ACC112 (cell line): ENCODE measurements around the gene UBE2O.

Source experiments
- H2AFZ ChIP-seq: fragments of 200-600 bp; sonication (generic); one replicate; pipeline ENCODE4 v1.6.0; 2017; ENCODE audit warnings: antibody characterized with exemption, low read length; ENCODE audit not compliant: unreplicated experiment
- H3K27ac ChIP-seq: fragments of 200-600 bp; sonication (generic); 2 replicates; pipeline ENCODE4 v1.5.1; 2014; ENCODE audit warnings: low read depth, mild to moderate bottlenecking, antibody characterized with exemption, low read length, moderate library complexity
- H3K27me3 ChIP-seq: fragments of 200-600 bp; sonication (generic); 2 replicates; pipeline ENCODE4 v1.6.1; 2014; ENCODE audit warnings: mild to moderate bottlenecking, antibody characterized with exemption, low read length, moderate library complexity, mixed read lengths; ENCODE audit not compliant: insufficient read depth
- H3K36me3 ChIP-seq: fragments of 200-600 bp; sonication (generic); 2 replicates; pipeline ENCODE4 v1.6.1; 2016; ENCODE audit warnings: mild to moderate bottlenecking, antibody characterized with exemption, low read length, moderate library complexity, mixed read lengths; ENCODE audit not compliant: insufficient read depth
- H3K4me1 ChIP-seq: fragments of 200-600 bp; sonication (generic); one replicate; pipeline ENCODE4 v1.6.1; 2016; ENCODE audit warnings: low read length, mixed read lengths; ENCODE audit not compliant: insufficient read depth, unreplicated experiment, control insufficient read depth
- H3K4me3 ChIP-seq: fragments of 200-600 bp; sonication (generic); 2 replicates; pipeline ENCODE4 v1.5.1; 2014; ENCODE audit warnings: mild to moderate bottlenecking, low read depth, low read length
- H3K79me2 ChIP-seq: fragments of 200-600 bp; sonication (generic); one replicate; pipeline ENCODE4 v1.6.0; 2016; ENCODE audit warnings: low read length; ENCODE audit not compliant: control insufficient read depth, unreplicated experiment, insufficient read depth

The UBE2O gene

GRCh38 chr17:76411247-76411646 is 41.7 kb downstream of the UBE2O start:
- Histone ChIP-seq H3K4me1 (peaks cover 1% of the 10 kb centered on the region), H3K4me3 (no peak overlapping the region), H3K27me3 (no peaks in the 10 kb centered on the region), H3K36me3 (no peaks in the 10 kb centered on the region), H3K27ac (no peak overlapping the region), H2AFZ (no peak overlapping the region), H3K79me2 (peaks cover 24% of the 10 kb centered on the region)

- Histone ChIP-seq H3K4me3 (no peak overlapping the region), H3K27me3 (no peaks in the 10 kb centered on the region), H3K27ac (no peak overlapping the region), H3K36me3 (no peaks in the 10 kb centered on the region), H3K4me1 (peaks cover 7% of the 10 kb centered on the region), H2AFZ (no peak overlapping the region), H3K79me2 (peaks cover 31% of the 10 kb centered on the region)
Measured at GRCh38 chr17:76410328-76410965, 42.5 kb downstream of the UBE2O start.

GRCh38 chr17:76408037-76408849 is 44.7 kb downstream of the UBE2O start:
- Histone ChIP-seq H3K36me3 (peaks cover 7% of the 10 kb centered on the region; the same call in 1 of the 2 replicates), H3K4me1 (peaks cover 7% of the 10 kb centered on the region)

GRCh38 chr17:76407509-76407908 is 45.4 kb downstream of the UBE2O start:
- H3K27ac ChIP-seq: no peak overlapping the region
- peaks cover 7% of the 10 kb centered on the region for H3K4me1 ChIP-seq
- peaks cover 19% of the 10 kb centered on the region for H3K79me2 ChIP-seq
- H2AFZ ChIP-seq: no peak overlapping the region
- H3K27me3 ChIP-seq: no peaks in the 10 kb centered on the region
- no peak overlapping the region for H3K4me3 ChIP-seq
- peaks cover 7% of the 10 kb centered on the region; the same call in 1 of the 2 replicates for H3K36me3 ChIP-seq

More at GRCh38 chr17:76408037-76408849, 44.7 kb downstream of the UBE2O start:
- Histone ChIP-seq H3K27ac (no peak overlapping the region), H3K4me3 (no peak overlapping the region), H3K79me2 (peaks cover 22% of the 10 kb centered on the region), H2AFZ (no peak overlapping the region), H3K27me3 (no peaks in the 10 kb centered on the region)

GRCh38 chr17:76405967-76406647 is 46.8 kb downstream of the UBE2O start:
- Histone ChIP-seq H3K27ac (no peak overlapping the region), H3K4me3 (no peak overlapping the region), H2AFZ (no peak overlapping the region), H3K36me3 (peaks cover 7% of the 10 kb centered on the region; the same call in 1 of the 2 replicates), H3K79me2 (peaks cover 14% of the 10 kb centered on the region), H3K27me3 (no peaks in the 10 kb centered on the region), H3K4me1 (peaks cover 7% of the 10 kb centered on the region)

GRCh38 chr17:76405607-76405966 is 47.4 kb downstream of the UBE2O start:
- Histone ChIP-seq H3K79me2 (peaks cover 14% of the 10 kb centered on the region), H3K4me3 (no peak overlapping the region), H3K4me1 (peaks cover 7% of the 10 kb centered on the region), H2AFZ (no peak overlapping the region), H3K27ac (no peak overlapping the region), H3K36me3 (peaks cover 7% of the 10 kb centered on the region; the same call in 1 of the 2 replicates), H3K27me3 (no peaks in the 10 kb centered on the region)

- H3K79me2 ChIP-seq: peaks cover 14% of the 10 kb centered on the region
- H3K4me3 ChIP-seq: no peak overlapping the region
- H2AFZ ChIP-seq: no peak overlapping the region
- peaks cover 7% of the 10 kb centered on the region; the same call in 1 of the 2 replicates for H3K36me3 ChIP-seq
- no peak overlapping the region for H3K27ac ChIP-seq
- H3K27me3 ChIP-seq: no peaks in the 10 kb centered on the region
- peaks cover 7% of the 10 kb centered on the region for H3K4me1 ChIP-seq
Measured at GRCh38 chr17:76404976-76405563, 47.9 kb downstream of the UBE2O start.

GRCh38 chr17:76404256-76404655 is 48.7 kb downstream of the UBE2O start:
- Histone ChIP-seq H3K36me3 (peaks cover 7% of the 10 kb centered on the region; the same call in 1 of the 2 replicates), H3K4me3 (no peak overlapping the region), H3K27me3 (no peaks in the 10 kb centered on the region), H3K4me1 (peaks cover 7% of the 10 kb centered on the region), H3K27ac (no peak overlapping the region), H3K79me2 (peaks cover 14% of the 10 kb centered on the region), H2AFZ (no peak overlapping the region)

- Histone ChIP-seq H3K4me3 (no peak overlapping the region), H3K4me1 (peaks cover 7% of the 10 kb centered on the region), H3K27me3 (no peaks in the 10 kb centered on the region), H3K36me3 (peaks cover 7% of the 10 kb centered on the region; the same call in 1 of the 2 replicates), H3K79me2 (peaks cover 11% of the 10 kb centered on the region), H3K27ac (no peak overlapping the region), H2AFZ (no peak overlapping the region)
Measured at GRCh38 chr17:76402711-76403110, 50.2 kb downstream of the UBE2O start.
